NT2/D1 (cell line): ENCODE data around the gene FN3K.

Source experiments
- DNase-seq: peaks from one replicate; pipeline ENCODE4 v3.0.0-alpha.2; 2011; ENCODE audit warnings: low read depth, low spot score
- H3K27me3 ChIP-seq: 2 replicates; pipeline ENCODE4 v1.6.0; 2011; ENCODE audit warnings: mild to moderate bottlenecking; ENCODE audit not compliant: insufficient read length, insufficient read depth
- H3K36me3 ChIP-seq: 2 replicates; pipeline ENCODE4 v1.6.1; 2011; ENCODE audit warnings: mild to moderate bottlenecking, low read length, mixed read lengths; ENCODE audit not compliant: insufficient read depth, insufficient read length
- H3K4me1 ChIP-seq: 2 replicates; pipeline ENCODE4 v1.5.1; 2011; ENCODE audit not compliant: insufficient read depth, insufficient read length
- H3K4me3 ChIP-seq: 2 replicates; pipeline ENCODE4 v1.5.1; 2011; ENCODE audit warnings: low read depth; ENCODE audit not compliant: insufficient read length
- H3K9ac ChIP-seq: 2 replicates; pipeline ENCODE4 v1.6.0; 2011; ENCODE audit warnings: low read depth; ENCODE audit not compliant: insufficient read length
- H3K9me3 ChIP-seq: 2 replicates; pipeline ENCODE4 v1.5.1; 2011; ENCODE audit warnings: mild to moderate bottlenecking, low read length; ENCODE audit not compliant: insufficient read depth
- SUZ12 ChIP-seq: IDR thresholded peaks from 2 replicates; pipeline ENCODE4 v1.6.1; 2011; ENCODE audit not compliant: insufficient read length, insufficient read depth; ENCODE audit errors: extremely low read depth
- YY1 ChIP-seq: IDR thresholded peaks from 2 replicates; pipeline ENCODE4 v1.6.1; 2011; ENCODE audit not compliant: insufficient read length, insufficient read depth
- ZNF274 ChIP-seq: IDR thresholded peaks from 2 replicates; pipeline ENCODE4 v1.6.1; 2011; ENCODE audit warnings: mild to moderate bottlenecking, low read depth, low read length

FN3K gene

DNA sequence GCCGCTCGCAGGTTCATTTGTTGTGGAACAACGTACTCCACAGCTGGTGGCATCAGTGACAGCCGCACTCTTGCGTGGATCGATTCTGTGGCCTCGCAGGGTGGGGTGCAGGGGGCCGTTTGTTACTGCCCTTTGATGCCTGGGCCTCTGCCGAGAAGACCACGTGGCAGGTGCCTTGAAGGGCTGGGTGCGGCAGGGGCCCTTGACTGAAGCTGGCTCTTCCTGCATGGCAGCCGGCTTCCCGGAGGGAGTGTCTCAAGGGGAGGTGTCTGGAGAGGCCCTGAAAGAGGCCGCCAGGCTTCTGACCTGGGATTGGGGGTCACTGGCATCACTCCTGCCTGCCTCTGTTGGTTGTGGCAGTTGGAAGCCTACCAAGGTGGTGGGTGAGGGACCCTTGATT is 60.2 kb downstream of the FN3K start:
- no peak overlapping the region for H3K9ac ChIP-seq
- TF ChIP-seq YY1 (no peak), SUZ12 (no peak), ZNF274 (no peak)
- peaks cover 44% of the 10 kb centered on the region for H3K36me3 ChIP-seq
- H3K9me3 ChIP-seq: no peaks in the 10 kb centered on the region; the same call in 1 of the 2 replicates
- no peaks in the 10 kb centered on the region for H3K27me3 ChIP-seq
- H3K4me1 ChIP-seq: peaks cover 7% of the 10 kb centered on the region
- no peak overlapping the region for H3K4me3 ChIP-seq
- DNase-seq: no peak

DNA sequence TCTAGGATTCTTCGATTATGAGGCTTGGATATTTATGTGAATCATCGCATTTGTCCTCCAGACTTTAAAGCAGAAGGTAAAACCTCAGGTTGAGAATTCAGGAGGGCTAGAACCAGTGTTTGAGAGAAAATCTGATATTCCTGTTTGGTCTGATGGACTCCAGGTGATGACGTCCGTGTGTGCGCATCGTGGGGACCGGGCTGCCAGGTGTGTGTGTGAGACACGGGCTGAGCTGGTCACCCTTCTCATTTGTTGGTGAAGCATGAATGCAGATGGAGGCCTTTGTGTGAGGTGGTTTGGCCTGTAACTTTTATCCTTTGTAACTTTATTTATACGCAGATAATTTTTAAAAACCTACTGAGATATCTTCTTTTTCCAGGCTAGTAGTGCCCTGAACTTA is 61.6 kb downstream of the FN3K start:
- H3K4me3 ChIP-seq: no peak overlapping the region
- peaks cover 7% of the 10 kb centered on the region for H3K4me1 ChIP-seq
- TF ChIP-seq SUZ12 (no peak), ZNF274 (no peak), YY1 (no peak)
- H3K9me3 ChIP-seq: no peaks in the 10 kb centered on the region; the same call in 1 of the 2 replicates
- no peaks in the 10 kb centered on the region for H3K27me3 ChIP-seq
- DNase-seq: no peak
- no peak overlapping the region for H3K9ac ChIP-seq
- H3K36me3 ChIP-seq: peaks cover 55% of the 10 kb centered on the region

DNA sequence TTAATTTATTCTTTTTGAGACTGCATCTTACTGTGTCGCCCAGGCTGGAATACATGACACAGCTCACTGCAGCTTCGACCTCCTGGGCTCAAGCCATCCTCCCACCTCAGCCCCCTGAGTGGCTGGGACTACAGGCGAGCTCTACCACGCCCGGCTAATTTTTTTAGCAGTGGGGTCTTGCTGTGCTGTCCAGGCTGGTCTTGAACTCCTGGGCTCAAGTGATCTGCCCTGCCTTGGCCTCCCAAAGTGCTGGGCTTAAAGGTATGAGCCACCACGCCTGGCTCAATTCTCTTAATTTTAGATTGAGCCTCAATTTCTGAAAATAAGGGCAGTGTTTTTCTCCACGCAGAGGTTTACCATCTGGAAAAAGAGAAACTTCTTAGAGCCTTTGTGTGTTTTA is 63.3 kb downstream of the FN3K start:
- DNase-seq: no peak
- Histone ChIP-seq H3K27me3 (no peaks in the 10 kb centered on the region), H3K4me3 (no peak overlapping the region), H3K9ac (no peak overlapping the region), H3K4me1 (peaks cover 4% of the 10 kb centered on the region), H3K9me3 (no peaks in the 10 kb centered on the region; the same call in 1 of the 2 replicates), H3K36me3 (peaks cover 48% of the 10 kb centered on the region)
- TF ChIP-seq YY1 (no peak), ZNF274 (no peak), SUZ12 (no peak)

DNA sequence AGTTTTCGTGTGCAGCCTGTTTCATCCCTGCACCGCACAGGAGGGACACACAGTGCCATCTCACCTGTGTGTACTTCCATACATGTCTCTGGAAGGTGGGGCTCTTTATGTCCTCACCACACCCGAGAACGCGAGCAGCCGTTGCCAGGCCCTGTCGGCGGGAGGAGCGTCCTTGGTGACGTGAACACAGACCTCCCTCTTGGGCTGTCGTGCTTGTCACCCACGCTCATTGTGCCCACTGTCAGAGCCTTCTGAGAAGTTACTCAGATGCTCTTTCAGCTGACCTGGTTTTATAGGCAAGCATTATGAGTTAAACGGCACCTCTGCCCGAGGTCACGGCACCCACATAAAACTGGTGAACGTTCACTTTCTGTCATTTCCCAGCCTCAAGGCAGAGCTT is 64.2 kb downstream of the FN3K start:
- DNase-seq: no peak
- H3K9ac ChIP-seq: no peak overlapping the region
- no peak overlapping the region for H3K4me3 ChIP-seq
- no peaks in the 10 kb centered on the region; the same call in 1 of the 2 replicates for H3K9me3 ChIP-seq
- no peaks in the 10 kb centered on the region for H3K27me3 ChIP-seq
- peaks cover 4% of the 10 kb centered on the region for H3K4me1 ChIP-seq
- peaks cover 44% of the 10 kb centered on the region for H3K36me3 ChIP-seq
- TF ChIP-seq ZNF274 (no peak), YY1 (no peak), SUZ12 (no peak)
